ENCODE results near the gene ARF1.
A peak's percentile ranks its signal among the peaks of the same experiment; 100 is the strongest.
"Not testable (repeated sequence)": the region's sequence is repeated elsewhere in the genome, so short reads cannot be mapped to it uniquely, and the experiment has no call there.

ARF1 gene

DNA sequence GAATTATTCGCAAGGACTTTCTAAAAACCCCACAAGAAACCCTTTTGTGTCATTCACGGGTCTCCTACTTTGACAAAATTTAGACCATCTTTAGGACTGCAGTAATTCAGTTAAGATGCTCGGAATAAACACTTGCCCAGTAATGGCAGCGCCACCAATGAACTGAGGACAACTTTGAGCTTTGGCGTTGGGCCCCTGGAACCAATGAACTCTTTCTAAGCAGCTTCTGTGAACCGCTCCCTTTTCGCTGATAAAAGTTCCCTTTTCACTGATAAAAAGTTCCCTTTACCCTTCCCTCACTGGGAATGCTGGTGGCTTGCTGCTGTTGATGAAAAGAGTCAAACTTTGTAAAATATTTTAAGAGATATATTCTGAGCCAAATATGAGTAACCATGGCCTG, 28.0 kb downstream of the ARF1 start:
- Mint-ChIP-seq H3K4me3 (no peak overlapping the region), H3K27ac (peak overlapping the region; percentile 90), H3K4me1 (ENCODE audit: low read depth) (peaks cover 41% of the 10 kb centered on the region), H3K27me3 (no peaks in the 10 kb centered on the region), H3K36me3 (ENCODE audit: low read depth) (peaks cover 36% of the 10 kb centered on the region), H3K9me3 (no peaks in the 10 kb centered on the region)
- intact Hi-C loops (cut with micrococcal nuclease): no loop called here

DNA sequence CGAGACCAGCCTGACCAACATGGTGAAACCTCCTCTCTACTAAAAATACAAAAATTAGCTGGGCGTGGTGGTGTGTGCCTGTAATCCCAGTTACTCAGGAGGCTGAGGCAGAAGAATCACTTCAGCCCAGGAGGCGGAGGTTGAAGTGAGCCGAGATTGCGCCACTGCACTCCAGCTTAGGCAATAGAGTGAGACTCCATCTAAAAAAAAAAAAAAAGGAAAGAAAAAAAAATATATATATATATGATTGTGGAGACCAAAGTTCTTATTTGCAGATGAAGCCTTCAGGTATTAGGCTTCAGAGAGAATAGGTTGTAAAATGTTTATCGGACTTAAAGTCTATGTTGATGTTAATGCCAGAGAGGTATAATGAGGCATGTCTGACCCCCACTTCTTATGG, 28.8 kb downstream of the ARF1 start:
- H3K4me1 Mint-ChIP-seq (ENCODE audit: low read depth): peaks cover 40% of the 10 kb centered on the region
- H3K27ac Mint-ChIP-seq; intact Hi-C loops (cut with micrococcal nuclease): not testable (repeated sequence)

DNA sequence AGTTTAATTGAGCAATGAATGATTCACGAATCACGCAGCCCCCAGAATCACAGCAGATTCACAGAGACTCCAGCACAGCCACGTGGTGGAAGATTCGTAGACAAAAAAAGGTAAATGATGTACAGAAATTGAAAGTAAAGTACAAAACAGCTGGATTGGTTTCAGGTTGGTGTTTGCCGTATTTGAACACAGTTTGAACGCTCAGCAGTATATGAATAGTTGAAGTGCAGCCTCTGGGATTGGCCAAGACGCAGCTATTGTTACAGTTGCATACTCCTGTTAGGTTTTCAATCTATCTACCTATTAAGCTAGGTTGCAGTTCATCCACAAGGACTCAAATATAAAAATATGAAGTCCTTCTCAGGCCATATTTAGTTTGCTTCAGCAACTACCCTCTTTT, 29.7 kb downstream of the ARF1 start:
- Mint-ChIP-seq H3K27me3 (peaks cover 1% of the 10 kb centered on the region), H3K4me1 (ENCODE audit: low read depth) (peaks cover 35% of the 10 kb centered on the region), H3K4me3 (no peak overlapping the region), H3K9me3 (no peaks in the 10 kb centered on the region), H3K36me3 (ENCODE audit: low read depth) (peaks cover 20% of the 10 kb centered on the region), H3K27ac (no peak overlapping the region)
- intact Hi-C loops (cut with micrococcal nuclease): no loop called here

More for the DNA sequence above, 28.8 kb downstream of the ARF1 start:
- peaks cover 28% of the 10 kb centered on the region for H3K36me3 Mint-ChIP-seq (ENCODE audit: low read depth)
- H3K27me3 Mint-ChIP-seq, H3K9me3 Mint-ChIP-seq, H3K4me3 Mint-ChIP-seq: not testable (repeated sequence)

DNA sequence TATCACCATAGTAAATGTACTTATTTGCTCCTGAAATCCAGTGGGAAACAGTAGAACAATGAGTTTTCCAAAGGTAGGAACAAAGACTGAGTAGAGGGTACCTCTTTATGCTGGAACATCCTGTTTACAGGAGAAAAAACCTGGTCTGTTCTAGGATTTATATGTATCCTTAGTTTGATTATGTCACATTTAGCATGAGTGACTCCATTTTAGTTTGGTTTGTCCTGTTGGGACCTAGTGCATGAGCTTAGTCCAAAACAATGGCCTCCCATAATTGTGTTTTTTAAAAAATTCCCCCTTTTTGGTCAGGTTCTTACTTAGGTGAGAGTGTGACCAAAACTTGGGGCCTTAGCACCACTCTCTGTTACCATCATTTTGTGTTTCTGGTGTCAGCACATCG, 30.1 kb downstream of the ARF1 start:
- Mint-ChIP-seq H3K4me1 (ENCODE audit: low read depth) (peaks cover 31% of the 10 kb centered on the region), H3K9me3 (peaks cover under 1% of the 10 kb centered on the region), H3K27me3 (peaks cover 1% of the 10 kb centered on the region), H3K27ac (no peak overlapping the region), H3K36me3 (ENCODE audit: low read depth) (peaks cover 15% of the 10 kb centered on the region), H3K4me3 (no peak overlapping the region)
- intact Hi-C loops (cut with micrococcal nuclease): no loop called here

DNA sequence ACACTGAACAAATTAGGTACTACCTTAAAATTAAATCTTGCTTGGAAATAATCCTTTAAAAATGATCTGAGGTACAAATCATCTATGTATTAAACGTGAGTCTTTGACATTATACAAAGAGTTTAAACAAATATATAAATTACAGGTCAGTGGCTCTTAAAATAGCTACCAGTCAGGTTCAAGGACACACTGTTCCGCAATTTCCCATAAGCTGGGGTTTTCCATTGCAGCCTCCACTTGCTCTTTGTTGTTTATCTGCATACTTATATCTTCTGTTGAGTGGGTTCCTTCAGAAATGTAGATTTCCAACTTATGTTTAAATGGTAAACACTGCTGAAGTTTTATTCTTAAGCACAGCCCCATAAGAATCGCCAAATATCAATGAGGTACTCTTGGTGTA, 32.3 kb downstream of the ARF1 start:
- peaks cover 11% of the 10 kb centered on the region for H3K4me1 Mint-ChIP-seq (ENCODE audit: low read depth)
- intact Hi-C loops (cut with micrococcal nuclease): no loop called here
- H3K27me3 Mint-ChIP-seq: peaks cover 3% of the 10 kb centered on the region
- H3K9me3 Mint-ChIP-seq: peaks cover 8% of the 10 kb centered on the region
- no peak overlapping the region for H3K27ac Mint-ChIP-seq
- H3K36me3 Mint-ChIP-seq (ENCODE audit: low read depth): peaks cover 2% of the 10 kb centered on the region
- H3K4me3 Mint-ChIP-seq: no peak overlapping the region

DNA sequence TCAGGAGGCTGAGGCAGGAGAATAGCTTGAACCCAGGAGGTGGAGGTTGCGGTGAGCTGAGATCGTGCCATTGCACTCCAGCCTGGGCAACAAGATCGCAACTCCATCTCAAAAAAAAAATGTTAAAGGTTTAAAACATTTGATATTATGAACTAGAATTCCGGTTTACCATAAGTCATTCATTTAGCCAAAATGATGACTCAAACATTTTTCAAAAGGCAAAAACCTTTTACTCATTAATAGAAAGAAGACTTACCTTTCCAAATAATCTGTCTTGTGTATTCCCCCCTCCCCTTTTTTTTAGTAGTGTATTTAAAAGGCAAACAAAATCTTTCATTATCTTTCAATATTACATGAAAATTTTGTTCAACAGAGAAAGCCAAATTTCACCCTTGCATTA, 34.8 kb downstream of the ARF1 start:
- Mint-ChIP-seq H3K4me1 (ENCODE audit: low read depth) (peaks cover 7% of the 10 kb centered on the region), H3K4me3 (no peak overlapping the region), H3K27me3 (peaks cover 3% of the 10 kb centered on the region), H3K27ac (no peak overlapping the region), H3K36me3 (ENCODE audit: low read depth) (no peaks in the 10 kb centered on the region), H3K9me3 (peaks cover 8% of the 10 kb centered on the region)
- intact Hi-C loops (cut with micrococcal nuclease): no loop called here

DNA sequence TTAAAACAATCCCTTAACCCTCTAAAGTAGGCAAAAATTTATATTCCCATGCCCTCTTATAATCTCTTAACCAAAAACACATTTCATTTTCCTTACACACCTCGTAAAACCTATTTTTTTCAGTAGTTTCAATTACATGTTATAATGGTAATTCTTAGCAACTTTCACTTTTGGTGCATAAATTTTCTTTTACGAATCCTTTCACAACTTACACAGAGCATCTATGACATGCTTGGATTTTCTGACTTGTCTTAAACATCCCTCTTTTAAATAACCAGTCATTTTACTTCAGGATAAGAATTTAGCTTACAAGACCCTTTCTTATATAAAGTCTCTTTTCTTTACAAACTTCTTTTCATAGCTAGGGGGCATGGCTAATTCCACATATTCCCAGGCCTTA, 35.5 kb downstream of the ARF1 start:
- H3K27ac Mint-ChIP-seq: no peak overlapping the region
- intact Hi-C loops (cut with micrococcal nuclease): no loop called here
- H3K4me3 Mint-ChIP-seq: no peak overlapping the region
- peaks cover 8% of the 10 kb centered on the region for H3K27me3 Mint-ChIP-seq
- no peaks in the 10 kb centered on the region for H3K36me3 Mint-ChIP-seq (ENCODE audit: low read depth)
- peaks cover 7% of the 10 kb centered on the region for H3K4me1 Mint-ChIP-seq (ENCODE audit: low read depth)
- H3K9me3 Mint-ChIP-seq: peaks cover 8% of the 10 kb centered on the region

DNA sequence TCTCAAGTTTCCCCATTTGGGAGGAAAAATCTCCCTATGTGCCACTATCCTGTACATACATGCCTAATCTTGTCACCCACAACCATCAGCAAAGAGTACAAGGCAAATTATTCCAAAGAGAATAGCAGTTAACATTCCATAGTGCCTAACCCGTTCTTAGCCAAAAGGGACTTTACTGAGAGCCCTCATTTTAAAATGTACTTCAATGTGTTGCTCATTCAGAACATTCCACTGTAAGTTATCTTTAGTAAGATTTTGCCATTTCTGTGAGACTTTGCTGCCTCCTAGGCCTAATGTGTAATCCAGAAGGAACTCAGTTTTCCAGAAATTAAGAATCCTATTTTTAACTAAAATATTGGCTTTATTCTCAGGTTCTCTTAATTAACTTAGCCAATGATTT, 37.8 kb downstream of the ARF1 start:
- intact Hi-C loops (cut with micrococcal nuclease): no loop called here
- H3K4me1 Mint-ChIP-seq (ENCODE audit: low read depth): peaks cover 7% of the 10 kb centered on the region
- H3K27me3 Mint-ChIP-seq: peaks cover 13% of the 10 kb centered on the region
- no peaks in the 10 kb centered on the region for H3K36me3 Mint-ChIP-seq (ENCODE audit: low read depth)
- no peak overlapping the region for H3K27ac Mint-ChIP-seq
- H3K9me3 Mint-ChIP-seq: peaks cover 8% of the 10 kb centered on the region
- H3K4me3 Mint-ChIP-seq: no peak overlapping the region

DNA sequence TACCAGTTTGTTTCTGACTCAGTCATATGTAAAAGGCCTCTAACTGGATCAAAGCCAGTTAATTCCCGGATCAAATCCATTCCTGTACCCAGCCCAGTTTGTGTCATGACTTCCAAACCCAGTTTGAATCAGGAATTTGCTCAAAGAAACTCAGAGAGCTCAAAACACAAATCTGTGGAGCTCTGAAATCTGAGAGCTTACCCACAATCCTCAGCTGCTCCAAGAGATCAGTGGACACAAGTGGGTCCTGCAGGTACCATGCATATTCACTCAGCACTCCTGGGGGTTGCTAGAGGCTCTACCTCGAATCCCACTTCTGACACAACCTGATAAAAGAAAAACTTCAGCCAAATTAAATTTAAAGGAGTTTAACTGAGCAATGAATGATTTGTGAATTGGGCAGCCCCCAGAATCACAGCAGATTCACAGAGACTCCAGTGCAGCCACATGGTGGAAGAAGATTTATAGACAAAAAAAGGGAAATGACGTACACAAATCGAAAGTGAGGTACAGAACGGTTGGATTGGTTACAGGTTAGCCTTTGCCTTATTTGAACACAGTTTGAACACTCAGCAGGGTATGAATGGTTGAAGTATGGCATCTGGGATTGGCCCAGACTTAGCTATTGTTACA, 38.5 kb downstream of the ARF1 start:
- Mint-ChIP-seq H3K36me3 (ENCODE audit: low read depth) (no peaks in the 10 kb centered on the region), H3K9me3 (peaks cover 8% of the 10 kb centered on the region), H3K27me3 (peaks cover 13% of the 10 kb centered on the region), H3K4me3 (no peak overlapping the region), H3K4me1 (ENCODE audit: low read depth) (peaks cover 7% of the 10 kb centered on the region), H3K27ac (peak overlapping the region; percentile 21)
- intact Hi-C loops (cut with micrococcal nuclease): no loop called here

DNA sequence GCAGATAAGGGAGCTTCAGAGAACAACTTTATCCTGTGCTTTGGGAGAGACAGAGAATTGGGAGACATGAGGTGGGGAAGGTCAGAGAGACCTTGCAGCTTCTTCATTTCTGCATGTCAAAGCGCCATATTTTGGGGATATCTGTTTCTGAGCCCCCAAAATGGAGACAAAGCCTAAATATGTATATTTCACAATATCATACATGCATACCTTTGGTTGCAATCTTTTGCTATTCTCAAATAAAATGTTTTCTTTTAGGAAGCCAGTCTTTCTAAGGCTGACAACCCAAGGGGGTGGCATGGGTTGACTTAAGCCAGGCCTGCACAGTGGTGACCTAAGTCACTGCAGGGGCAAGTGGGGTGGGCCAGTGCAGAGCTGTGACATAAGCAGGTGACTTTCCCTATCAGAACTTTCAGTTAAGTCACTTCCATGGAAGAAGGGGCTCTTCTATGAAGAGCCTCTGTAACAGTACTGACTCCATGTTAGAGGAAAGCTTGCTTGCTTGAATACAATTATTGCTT, 40.5 kb downstream of the ARF1 start:
- Mint-ChIP-seq H3K9me3 (peaks cover 4% of the 10 kb centered on the region), H3K4me1 (ENCODE audit: low read depth) (peaks cover 7% of the 10 kb centered on the region), H3K4me3 (no peak overlapping the region), H3K27ac (no peak overlapping the region), H3K36me3 (ENCODE audit: low read depth) (no peaks in the 10 kb centered on the region), H3K27me3 (peaks cover 11% of the 10 kb centered on the region)
- intact Hi-C loops (cut with micrococcal nuclease): no loop called here

DNA sequence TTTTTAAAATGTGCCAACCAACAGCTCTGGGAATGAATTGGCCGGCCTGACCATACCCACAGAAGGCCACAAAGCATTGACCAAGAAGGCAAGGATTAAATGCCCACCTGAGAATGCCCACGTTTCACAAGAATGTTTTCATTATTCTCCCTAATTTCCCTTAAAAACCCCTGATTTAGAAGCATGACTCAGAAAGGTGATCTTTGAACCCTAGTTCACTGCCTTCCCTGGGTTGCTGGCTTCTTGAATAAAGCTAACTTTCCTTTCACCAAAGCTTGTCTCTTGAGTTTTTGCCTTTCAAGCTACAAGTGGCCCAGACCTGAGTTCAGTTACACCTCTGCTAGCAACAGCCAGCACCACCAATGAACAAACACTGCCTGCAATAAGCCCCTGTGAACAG, 41.0 kb downstream of the ARF1 start:
- Mint-ChIP-seq H3K27ac (no peak overlapping the region), H3K4me1 (ENCODE audit: low read depth) (peaks cover 7% of the 10 kb centered on the region), H3K27me3 (peaks cover 11% of the 10 kb centered on the region), H3K36me3 (ENCODE audit: low read depth) (no peaks in the 10 kb centered on the region), H3K4me3 (no peak overlapping the region), H3K9me3 (no peaks in the 10 kb centered on the region)
- intact Hi-C loops (cut with micrococcal nuclease): no loop called here

DNA sequence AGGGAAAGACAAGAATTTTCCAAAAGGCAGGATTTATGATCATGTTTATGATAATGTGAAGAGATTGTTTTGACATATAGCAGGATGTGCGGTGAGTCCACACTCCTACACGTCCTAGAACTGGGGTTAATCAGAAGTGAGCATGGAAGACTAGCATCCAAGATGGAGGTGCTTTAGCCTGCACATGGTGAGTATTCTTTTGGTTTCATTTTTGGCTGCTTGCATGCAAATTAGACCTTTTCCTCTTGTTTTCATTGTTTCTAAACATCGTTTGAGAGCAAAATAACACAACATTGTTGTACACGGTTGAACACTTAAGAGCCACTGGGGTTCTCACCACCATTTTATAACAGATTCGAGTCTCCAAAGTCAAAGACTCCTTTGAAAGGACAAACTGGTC, 42.7 kb downstream of the ARF1 start:
- Mint-ChIP-seq H3K4me3 (no peak overlapping the region), H3K4me1 (ENCODE audit: low read depth) (peaks cover 7% of the 10 kb centered on the region), H3K36me3 (ENCODE audit: low read depth) (no peaks in the 10 kb centered on the region), H3K9me3 (no peaks in the 10 kb centered on the region), H3K27me3 (peaks cover 10% of the 10 kb centered on the region), H3K27ac (no peak overlapping the region)
- intact Hi-C loops (cut with micrococcal nuclease): no loop called here

DNA sequence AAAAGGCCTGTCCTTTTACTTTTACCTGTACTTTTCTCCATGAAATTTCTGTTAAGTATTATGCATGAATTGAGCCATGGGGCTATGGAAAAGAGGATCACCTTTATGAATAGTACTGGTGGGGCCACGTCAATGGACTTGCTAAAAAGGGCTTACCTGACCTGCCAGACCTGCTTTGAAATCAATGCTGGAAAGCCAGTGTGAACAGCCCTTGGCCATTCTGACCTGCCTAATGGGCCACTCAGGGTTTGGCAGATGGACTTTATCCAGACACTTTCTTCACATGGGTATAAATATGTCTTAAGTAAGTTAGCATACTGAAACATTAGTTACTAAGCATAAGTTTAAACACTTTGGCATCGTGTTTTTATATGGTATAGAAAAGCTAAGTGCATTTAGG, 49.3 kb downstream of the ARF1 start:
- peaks cover 6% of the 10 kb centered on the region for H3K4me1 Mint-ChIP-seq (ENCODE audit: low read depth)
- H3K4me3 Mint-ChIP-seq: no peak overlapping the region
- H3K27ac Mint-ChIP-seq: no peak overlapping the region
- no peaks in the 10 kb centered on the region for H3K9me3 Mint-ChIP-seq
- H3K27me3 Mint-ChIP-seq: peaks cover 3% of the 10 kb centered on the region
- intact Hi-C loops (cut with micrococcal nuclease): loop anchor here (5.0 to 10.0 kb wide), 2 partner anchors 261 to 353 kb away; partner anchors contain the start of gene RNF187
- H3K36me3 Mint-ChIP-seq (ENCODE audit: low read depth): no peaks in the 10 kb centered on the region

DNA sequence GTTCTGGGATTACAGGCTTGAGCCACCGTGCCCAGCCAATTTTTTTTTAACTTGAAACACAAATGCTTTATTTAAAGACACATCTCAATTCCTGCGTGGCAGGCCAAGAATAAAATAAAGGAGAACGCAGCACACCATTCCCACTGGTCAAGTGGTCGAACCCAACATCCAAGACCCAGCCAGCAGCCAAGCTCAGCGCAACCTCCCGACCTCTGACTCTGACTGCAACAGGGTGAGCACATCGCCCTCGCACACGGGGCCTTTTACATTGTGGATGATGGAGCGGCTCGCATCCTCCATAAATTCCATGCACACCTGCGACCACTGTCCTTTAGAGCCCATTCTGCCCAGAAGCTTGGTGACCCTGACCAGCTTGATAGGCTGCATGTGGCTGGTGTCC, 52.1 kb downstream of the ARF1 start:
- no peak overlapping the region for H3K4me3 Mint-ChIP-seq
- H3K27ac Mint-ChIP-seq: peak overlapping the region; percentile 20
- no peaks in the 10 kb centered on the region for H3K9me3 Mint-ChIP-seq
- intact Hi-C loops (cut with micrococcal nuclease): loop anchor here (5.0 to 10.0 kb wide), 2 partner anchors 258 to 350 kb away; partner anchors contain the start of gene RNF187
- H3K36me3 Mint-ChIP-seq (ENCODE audit: low read depth): peaks cover 1% of the 10 kb centered on the region
- H3K4me1 Mint-ChIP-seq (ENCODE audit: low read depth): peaks cover 6% of the 10 kb centered on the region
- peaks cover 3% of the 10 kb centered on the region for H3K27me3 Mint-ChIP-seq

DNA sequence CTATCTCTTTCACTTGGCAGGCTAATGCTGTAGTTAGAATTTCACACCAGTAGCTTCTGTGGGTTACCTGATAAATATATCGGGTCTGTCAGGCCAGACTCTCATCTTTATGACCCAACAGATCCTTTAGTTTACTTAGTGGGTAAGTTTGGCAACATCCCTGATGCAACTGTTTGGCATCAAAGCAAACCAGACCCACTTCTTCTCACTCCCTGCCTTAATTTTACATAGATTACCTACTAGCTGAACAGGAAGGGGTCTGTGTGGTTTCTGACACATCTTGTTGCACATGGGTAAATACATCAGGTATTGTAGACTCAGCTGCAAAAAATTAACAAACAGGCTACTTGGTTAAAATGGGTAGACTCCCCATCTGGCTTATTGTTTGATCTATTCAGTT, 54.4 kb downstream of the ARF1 start:
- Mint-ChIP-seq H3K27ac (no peak overlapping the region), H3K4me1 (ENCODE audit: low read depth) (peaks cover 18% of the 10 kb centered on the region), H3K36me3 (ENCODE audit: low read depth) (peaks cover 25% of the 10 kb centered on the region), H3K27me3 (no peaks in the 10 kb centered on the region), H3K9me3 (no peaks in the 10 kb centered on the region), H3K4me3 (no peak overlapping the region)
- intact Hi-C loops (cut with micrococcal nuclease): loop anchor here (10.0 kb wide), 1 partner anchor 348 kb away; the partner anchor contains the start of gene RNF187
